ENCODE results near the gene PMEL. TPM values are rescaled to one million over a fixed set of nuclear protein-coding genes. Genes with fewer than 3 reads are reported as not detected.

The PMEL gene
- polyA plus RNA-seq, 1 donor (not counting 4 experiments of a cell fraction or from before 2014, with no cell fraction given) = 1.3 TPM

DNA sequence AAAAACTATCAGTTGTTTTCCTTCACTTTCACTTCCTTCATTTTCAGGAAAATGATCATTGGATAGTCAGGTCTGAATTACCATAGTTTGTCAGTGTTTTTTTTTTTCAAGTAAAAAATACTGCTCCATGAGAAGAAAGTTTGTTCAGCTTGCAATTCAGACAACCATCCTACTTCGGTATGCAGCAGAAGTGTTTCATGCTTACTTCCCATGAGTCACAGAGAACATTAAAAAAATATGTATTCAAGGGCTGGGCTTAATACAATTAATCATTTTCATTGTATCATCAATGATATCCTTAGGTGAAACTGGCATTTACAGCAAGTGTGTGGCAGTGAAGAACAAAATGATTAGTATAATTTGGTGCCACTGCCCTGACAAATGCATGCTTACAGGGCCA lies 59.8 kb downstream of the PMEL start:
- no peaks in the 10 kb centered on the region for H3K27me3 ChIP-seq (ENCODE audit: control insufficient read depth, extremely low read depth, insufficient read depth, low read length)
- peaks cover 7 to 12% of the 10 kb centered on the region in 2 experiments for H3K36me3 ChIP-seq (ENCODE audit: control insufficient read depth in 2 of 2, extremely low read depth in 1 of 2, insufficient read depth in 2 of 2, low read length in 2 of 2)
- dilution Hi-C loops (cut with MboI; ENCODE audit: extremely low pct_ligation_motif_present, low sequenced_read_pairs) = no loop called here
- H3K4me1 ChIP-seq (ENCODE audit: control insufficient read depth, extremely low read depth, insufficient read depth, low read length) = peaks cover 19% of the 10 kb centered on the region
- no peak overlapping the region for H3K27ac ChIP-seq (ENCODE audit: control insufficient read depth, insufficient read depth, low read length)
- H3K9me1 ChIP-seq (ENCODE audit: control insufficient read depth, extremely low read depth, insufficient read depth, low read length) = no peaks in the 10 kb centered on the region
- peak overlapping the region; percentile 64 for H3K4me2 ChIP-seq (ENCODE audit: control insufficient read depth, extremely low read depth, insufficient read depth, low read depth, low read length)
- peaks cover 3% of the 10 kb centered on the region for H4K20me1 ChIP-seq (ENCODE audit: control insufficient read depth, extremely low read depth, insufficient read depth, low read length)
- DNase-seq (ENCODE audit: low read depth, low spot score) (no peak), FAIRE-seq (peak; percentile 36)
- no peak overlapping the region for H2AFZ ChIP-seq (ENCODE audit: control insufficient read depth, low read length)
- no peak for TF ChIP-seq EZH2 (IDR thresholded peaks at IDR 0.05; ENCODE audit: low read length)
- TF ChIP-seq, protein P1, sequence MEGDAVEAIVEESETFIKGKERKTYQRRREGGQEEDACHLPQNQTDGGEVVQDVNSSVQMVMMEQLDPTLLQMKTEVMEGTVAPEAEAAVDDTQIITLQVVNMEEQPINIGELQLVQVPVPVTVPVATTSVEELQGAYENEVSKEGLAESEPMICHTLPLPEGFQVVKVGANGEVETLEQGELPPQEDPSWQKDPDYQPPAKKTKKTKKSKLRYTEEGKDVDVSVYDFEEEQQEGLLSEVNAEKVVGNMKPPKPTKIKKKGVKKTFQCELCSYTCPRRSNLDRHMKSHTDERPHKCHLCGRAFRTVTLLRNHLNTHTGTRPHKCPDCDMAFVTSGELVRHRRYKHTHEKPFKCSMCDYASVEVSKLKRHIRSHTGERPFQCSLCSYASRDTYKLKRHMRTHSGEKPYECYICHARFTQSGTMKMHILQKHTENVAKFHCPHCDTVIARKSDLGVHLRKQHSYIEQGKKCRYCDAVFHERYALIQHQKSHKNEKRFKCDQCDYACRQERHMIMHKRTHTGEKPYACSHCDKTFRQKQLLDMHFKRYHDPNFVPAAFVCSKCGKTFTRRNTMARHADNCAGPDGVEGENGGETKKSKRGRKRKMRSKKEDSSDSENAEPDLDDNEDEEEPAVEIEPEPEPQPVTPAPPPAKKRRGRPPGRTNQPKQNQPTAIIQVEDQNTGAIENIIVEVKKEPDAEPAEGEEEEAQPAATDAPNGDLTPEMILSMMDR (optimal IDR thresholded peaks at IDR 0.05 in 1 of 3, IDR thresholded peaks at IDR 0.05 in 1 of 3, conservative IDR thresholded peaks at IDR 0.05 in 1 of 3; ENCODE audit: extremely low read depth in 1 of 3, insufficient read depth in 2 of 3, low read length in 3 of 3) = no peak
- H3K9ac ChIP-seq (ENCODE audit: control insufficient read depth, extremely low read depth, insufficient read depth, low read length) = no peak overlapping the region
- no peaks in the 10 kb centered on the region for H3K9me3 ChIP-seq (ENCODE audit: control insufficient read depth, low read depth, low read length)
- H3K79me2 ChIP-seq (ENCODE audit: control insufficient read depth, insufficient read depth, low read length) = peaks cover 2% of the 10 kb centered on the region
- H3K4me3 ChIP-seq (ENCODE audit: control insufficient read depth in 2 of 3, extremely low read depth in 1 of 3, insufficient read depth in 2 of 3, low read depth in 1 of 3, low read length in 3 of 3) = no peak overlapping the region

Other genes starting within 250 kb of the PMEL start
- 53.1 to 68.2 TPM (median 62.5 TPM) in 3 replicates for gene BLOC1S1, start 250.0 kb downstream of the PMEL start, polyA plus RNA-seq
- 0.67 to 1.2 TPM (median 0.77 TPM) in 3 replicates for gene RDH5, start 245.6 kb downstream of the PMEL start, polyA plus RNA-seq
- 517 to 917 TPM (median 749 TPM) in 3 replicates for gene CD63, start 237.0 kb downstream of the PMEL start, polyA plus RNA-seq
- 2.5 to 6.2 TPM (median 2.7 TPM) in 3 replicates for gene GDF11, start 222.9 kb downstream of the PMEL start, polyA plus RNA-seq
- 117 to 168 TPM (median 119 TPM) in 3 replicates for gene SARNP, start 148.3 kb downstream of the PMEL start, polyA plus RNA-seq
- 108 to 129 TPM (median 114 TPM) in 3 replicates for gene ORMDL2, start 148.0 kb downstream of the PMEL start, polyA plus RNA-seq
- gene DNAJC14, start 136.5 kb downstream of the PMEL start, polyA plus RNA-seq = 6.1 to 8.5 TPM (median 7.7 TPM) in 3 replicates
- 2.2 to 4.1 TPM (median 2.7 TPM) in 3 replicates for gene MMP19, start 123.1 kb downstream of the PMEL start, polyA plus RNA-seq
- 43.6 to 63.4 TPM (median 61.6 TPM) in 3 replicates for gene PYM1, start 38.1 kb downstream of the PMEL start, polyA plus RNA-seq
- 161 to 263 TPM (median 174 TPM) in 3 replicates for gene DGKA, start 34.9 kb downstream of the PMEL start, polyA plus RNA-seq
- 34.3 to 49.3 TPM (median 47.3 TPM) in 3 replicates for gene CDK2, start 788 bp upstream of the PMEL start, polyA plus RNA-seq
- gene RAB5B, start 8.0 kb upstream of the PMEL start, polyA plus RNA-seq = 132 to 162 TPM (median 138 TPM) in 3 replicates
- gene SUOX, start 31.2 kb upstream of the PMEL start, polyA plus RNA-seq = 9.0 to 10.8 TPM (median 9.4 TPM) in 3 replicates
- gene IKZF4, start 55.0 kb upstream of the PMEL start, polyA plus RNA-seq = 0.97 to 1.8 TPM (median 1.1 TPM) in 3 replicates
- 663 to 1,841 TPM (median 663 TPM) in 3 replicates for gene RPS26, start 75.9 kb upstream of the PMEL start, polyA plus RNA-seq
- gene ERBB3, start 114.1 kb upstream of the PMEL start, polyA plus RNA-seq = 13.6 to 19.8 TPM (median 16.4 TPM) in 3 replicates
- 247 to 505 TPM (median 480 TPM) in 3 replicates for gene PA2G4, start 138.5 kb upstream of the PMEL start, polyA plus RNA-seq
- 7,566 to 10,481 TPM (median 10,062 TPM) in 3 replicates for gene RPL41, start 150.6 kb upstream of the PMEL start, polyA plus RNA-seq
- gene ZC3H10, start 152.2 kb upstream of the PMEL start, polyA plus RNA-seq = 0.81 to 1.0 TPM (median 0.85 TPM) in 3 replicates
- 140 to 205 TPM (median 141 TPM) in 3 replicates for gene ESYT1, start 162.2 kb upstream of the PMEL start, polyA plus RNA-seq
- 42.3 to 44.9 TPM (median 44.9 TPM) in 3 replicates for gene MYL6B, start 186.5 kb upstream of the PMEL start, polyA plus RNA-seq
- 3,666 to 4,542 TPM (median 4,521 TPM) in 3 replicates for gene MYL6, start 192.3 kb upstream of the PMEL start, polyA plus RNA-seq
- 23.3 to 37.6 TPM (median 32.5 TPM) in 3 replicates for gene SMARCC2, start 223.4 kb upstream of the PMEL start, polyA plus RNA-seq

All from keratinocyte (primary cell).